CD4-positive, CD25-positive, alpha-beta regulatory T cell (primary cell): ENCODE data around the gene ETS2. TPM values are rescaled to one million over a fixed set of nuclear protein-coding genes. Genes with fewer than 3 reads are reported as not detected.
A peak's percentile ranks its signal among the peaks of the same experiment; 100 is the strongest.

Experiments
- ATAC-seq, 2 donors: fragments of 150-1000 bp; cut with Tn5 transposase; one replicate each; pipeline ENCODE4 v1.10.0; 2021; ENCODE audit warnings: low read depth in 2 of 2, moderate number of reproducible peaks in 2 of 2, moderate library complexity in 1 of 2
- DNase-seq, 3 donors: peaks; one replicate each; pipeline versions ENCODE4 v3.0.0 to v3.0.0-alpha.2; 2012 to 2022; ENCODE audit warnings: mixed read lengths in 1 of 3
- H3K27ac ChIP-seq: one replicate; pipeline ENCODE4 v1.7.0; 2013; ENCODE audit warnings: mild to moderate bottlenecking, low read length; ENCODE audit not compliant: insufficient read depth, poor library complexity, severe bottlenecking
- H3K27me3 ChIP-seq: one replicate; pipeline ENCODE4 v1.7.0; 2013; ENCODE audit warnings: low read length; ENCODE audit not compliant: control insufficient read depth, insufficient read depth
- H3K36me3 ChIP-seq: one replicate; pipeline ENCODE4 v1.7.0; 2013; ENCODE audit warnings: mild to moderate bottlenecking, low read length, moderate library complexity; ENCODE audit not compliant: control insufficient read depth, insufficient read depth
- H3K4me1 ChIP-seq: 2 replicates; pipeline ENCODE4 v1.7.0; 2013; ENCODE audit warnings: mild to moderate bottlenecking, low read length; ENCODE audit not compliant: insufficient read depth, control insufficient read depth, poor library complexity, severe bottlenecking
- H3K4me3 ChIP-seq: one replicate; pipeline ENCODE4 v1.7.0; 2013; ENCODE audit warnings: low read depth, mild to moderate bottlenecking, low read length, moderate library complexity
- H3K9me3 ChIP-seq, 2 experiments: 1 replicate in 1 of 2; 2 replicates in 1 of 2; pipeline ENCODE4 v1.7.0; 2013; ENCODE audit warnings: low read length in 2 of 2, mild to moderate bottlenecking in 1 of 2, moderate library complexity in 1 of 2; ENCODE audit not compliant: control insufficient read depth in 2 of 2
- H3K27ac Mint-ChIP-seq, 3 donors: one replicate each; pipeline ENCODE4 v1.8.0; 2020 to 2022; ENCODE audit warnings: mild to moderate bottlenecking in 3 of 3, mixed read lengths in 3 of 3, moderate library complexity in 2 of 3
- H3K27me3 Mint-ChIP-seq: one replicate; pipeline ENCODE4 v1.8.0; 2022; ENCODE audit warnings: mild to moderate bottlenecking, mixed read lengths
- H3K36me3 Mint-ChIP-seq: one replicate; pipeline ENCODE4 v1.8.0; 2020; ENCODE audit warnings: mixed read lengths
- H3K4me1 Mint-ChIP-seq, 4 donors: one replicate each; pipeline ENCODE4 v1.8.0; 2020 to 2022; ENCODE audit warnings: mixed read lengths in 4 of 4, mild to moderate bottlenecking in 1 of 4
- H3K4me3 Mint-ChIP-seq, 4 donors: one replicate each; pipeline ENCODE4 v1.8.0; 2020 to 2022; ENCODE audit warnings: mild to moderate bottlenecking in 4 of 4, mixed read lengths in 4 of 4, moderate library complexity in 3 of 4
- H3K9me3 Mint-ChIP-seq, 7 donors: one replicate each; pipeline ENCODE4 v1.8.0; 2020 to 2022; ENCODE audit warnings: mixed read lengths in 7 of 7, mild to moderate bottlenecking in 3 of 7, moderate library complexity in 2 of 7
- polyA plus RNA-seq, 4 donors: library from polyadenylated mRNA; unstranded; fragments of 300-500 nt; fragmentation: Illumina TruSeq; gene quantifications; one replicate each; pipeline ENCODE4 v1.2.3, GENCODE V29; 2021
- total RNA-seq: library from RNA; stranded (reverse); gene quantifications from one replicate; pipeline ENCODE4 v1.2.3, GENCODE V29; 2022

The ETS2 gene
- total and polyA plus RNA-seq, 5 donors from 2014 or later = 2.6 to 12.3 (median 5.1) TPM

- no peak overlapping the region for H3K27ac ChIP-seq
- H3K4me3 ChIP-seq = no peak overlapping the region
- no peak for ATAC-seq
- H3K27me3 ChIP-seq = no peaks in the 10 kb centered on the region
- H3K9me3 ChIP-seq = no peaks in the 10 kb centered on the region
- H3K36me3 Mint-ChIP-seq = no peaks in the 10 kb centered on the region
- no peaks in the 10 kb centered on the region for H3K4me1 ChIP-seq
- peaks cover 0 to 2% (median under 1%) of the 10 kb centered on the region in 4 donors for H3K4me1 Mint-ChIP-seq
- no peak for DNase-seq
- H3K36me3 ChIP-seq = no peaks in the 10 kb centered on the region
- H3K9me3 Mint-ChIP-seq = peaks cover 0 to 2% (median 0%) of the 10 kb centered on the region in 7 donors
- H3K27ac Mint-ChIP-seq = peak overlapping the region in 1 of 3 donors; percentile 76
- H3K4me3 Mint-ChIP-seq = no peak overlapping the region
- no peaks in the 10 kb centered on the region for H3K27me3 Mint-ChIP-seq
Observed at GRCh38 chr21:38790961-38791360, 14.8 kb upstream of the ETS2 start.

DNA sequence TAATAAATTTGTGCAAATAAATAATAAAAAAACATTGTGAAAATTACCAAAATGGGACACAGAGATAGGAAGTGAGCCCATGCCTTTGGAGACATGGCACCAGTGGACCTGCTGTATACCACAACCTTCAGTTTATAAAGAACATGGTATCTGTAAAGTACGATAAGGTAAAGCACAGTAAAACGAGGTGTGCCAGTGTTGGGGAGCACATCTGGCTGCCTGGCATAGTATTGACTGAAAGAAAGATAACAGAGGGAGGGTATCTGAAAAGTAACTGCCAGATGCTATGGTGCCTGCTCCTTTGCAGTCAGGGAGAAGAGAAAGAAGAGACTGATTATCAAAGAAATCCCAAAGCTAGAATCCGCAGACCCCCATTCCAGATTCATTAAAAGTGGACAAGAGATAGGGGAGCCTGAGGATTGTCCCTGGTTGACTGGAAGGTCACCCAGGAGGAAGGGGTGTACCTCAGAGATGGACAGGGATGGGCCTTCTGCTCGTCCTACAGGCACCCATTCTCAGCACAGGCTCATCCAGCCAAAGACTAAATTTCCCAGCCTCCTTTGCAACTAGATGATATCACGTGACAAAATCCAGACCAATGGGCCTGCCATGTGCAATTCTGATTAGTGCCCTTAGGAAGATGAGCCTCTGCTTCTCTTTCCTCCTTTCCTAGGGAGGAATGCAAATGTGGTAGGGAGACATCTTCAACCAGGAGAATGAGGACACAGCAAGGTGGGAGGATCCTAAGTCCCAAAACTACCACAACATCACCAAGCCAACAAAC, 12.9 kb upstream of the ETS2 start:
- Histone ChIP-seq H3K27ac (no peak overlapping the region), H3K4me1 (no peaks in the 10 kb centered on the region), H3K36me3 (no peaks in the 10 kb centered on the region), H3K4me3 (no peak overlapping the region), H3K9me3 (no peaks in the 10 kb centered on the region), H3K27me3 (no peaks in the 10 kb centered on the region)
- no peaks in the 10 kb centered on the region for H3K36me3 Mint-ChIP-seq
- H3K27me3 Mint-ChIP-seq = no peaks in the 10 kb centered on the region
- DNase-seq (no peak), ATAC-seq (no peak)
- no peak overlapping the region for H3K27ac Mint-ChIP-seq
- peaks cover 0 to 2% (median under 1%) of the 10 kb centered on the region in 4 donors for H3K4me1 Mint-ChIP-seq
- peaks cover 0 to 2% (median 0%) of the 10 kb centered on the region in 7 donors for H3K9me3 Mint-ChIP-seq
- H3K4me3 Mint-ChIP-seq = peak overlapping the region in 1 of 4 donors; percentile 5

DNA sequence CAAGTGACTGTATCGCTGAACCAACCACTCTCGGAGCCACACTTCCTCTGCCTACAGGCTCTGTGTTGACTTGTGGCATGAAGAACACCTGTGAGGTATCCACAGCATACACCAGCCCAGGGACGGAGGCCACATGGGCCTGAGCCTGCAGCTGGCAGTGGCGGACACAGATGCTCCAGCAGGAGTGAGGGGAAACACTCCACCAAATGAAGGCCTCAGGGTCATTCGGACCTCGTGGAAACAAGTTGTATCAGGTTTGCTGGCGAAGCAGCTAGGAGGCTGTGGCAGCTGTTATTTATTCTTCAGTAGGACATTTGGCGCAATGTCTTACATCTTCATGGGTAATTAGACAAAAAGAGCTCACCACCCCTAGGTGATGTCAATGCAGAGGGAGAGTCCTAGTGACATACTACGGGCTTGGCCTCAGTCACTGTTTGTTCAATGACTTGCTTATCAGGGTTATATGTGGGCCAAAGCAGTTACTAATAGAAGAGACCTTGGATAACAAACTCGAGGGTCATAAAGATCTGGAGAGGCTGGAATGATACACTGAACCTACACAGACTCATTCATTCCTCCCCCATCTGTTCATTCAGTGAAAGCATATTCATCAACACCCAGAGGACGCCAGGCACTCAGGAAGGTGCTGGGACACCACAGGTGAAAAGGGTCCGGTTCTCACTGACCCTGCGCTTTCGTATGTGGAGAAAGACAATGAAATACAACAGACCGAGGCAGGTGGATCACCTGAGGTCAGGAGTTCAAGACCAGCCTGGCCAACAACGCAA, 11.6 kb upstream of the ETS2 start:
- Mint-ChIP-seq H3K4me1 (peaks cover 0 to 2% (median under 1%) of the 10 kb centered on the region in 4 donors), H3K4me3 (no peak overlapping the region)

GRCh38 chr21:38794978-38795377, 10.8 kb upstream of the ETS2 start:
- Histone ChIP-seq H3K36me3 (no peaks in the 10 kb centered on the region), H3K4me1 (no peaks in the 10 kb centered on the region), H3K9me3 (no peaks in the 10 kb centered on the region), H3K27ac (no peak overlapping the region), H3K4me3 (no peak overlapping the region), H3K27me3 (no peaks in the 10 kb centered on the region)
- Mint-ChIP-seq H3K36me3 (no peaks in the 10 kb centered on the region), H3K27me3 (no peaks in the 10 kb centered on the region), H3K4me3 (peak overlapping the region in 1 of 4 donors; percentile 37), H3K9me3 (no peaks in the 10 kb centered on the region), H3K27ac (no peak overlapping the region), H3K4me1 (peaks cover 0 to 2% (median under 1%) of the 10 kb centered on the region in 4 donors)
- ATAC-seq (no peak), DNase-seq (no peak)

More for the DNA sequence above, 11.6 kb upstream of the ETS2 start:
- H3K27me3 Mint-ChIP-seq = no peaks in the 10 kb centered on the region
- no peak overlapping the region for H3K4me3 ChIP-seq
- no peak for DNase-seq
- no peaks in the 10 kb centered on the region for H3K4me1 ChIP-seq
- no peaks in the 10 kb centered on the region for H3K9me3 ChIP-seq
- H3K36me3 Mint-ChIP-seq = no peaks in the 10 kb centered on the region
- H3K36me3 ChIP-seq = no peaks in the 10 kb centered on the region
- peaks cover 0 to under 1% (median 0%) of the 10 kb centered on the region in 7 donors for H3K9me3 Mint-ChIP-seq
- no peak overlapping the region for H3K27ac ChIP-seq
- H3K27ac Mint-ChIP-seq = no peak overlapping the region
- ATAC-seq = no peak
- no peaks in the 10 kb centered on the region for H3K27me3 ChIP-seq

DNA sequence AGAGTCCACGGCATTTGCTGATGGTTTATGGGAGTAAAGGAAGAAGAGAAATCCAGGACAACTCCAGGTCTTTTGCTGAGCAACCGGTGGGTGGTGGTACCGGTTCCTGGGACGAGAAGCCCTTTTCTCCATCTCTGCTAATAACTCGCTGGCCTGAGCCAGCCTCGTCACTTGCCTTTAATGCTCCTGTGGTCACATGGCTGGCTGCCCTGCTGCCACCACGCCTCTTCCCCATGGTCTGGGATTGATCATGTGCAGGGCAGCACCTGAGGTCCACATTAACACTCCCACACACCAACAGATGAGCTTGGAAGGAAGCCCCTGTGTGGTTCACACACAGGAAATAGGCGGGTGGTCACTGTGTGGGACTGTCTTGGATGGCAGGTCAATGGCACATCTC, 10.3 kb upstream of the ETS2 start:
- Mint-ChIP-seq H3K4me1 (peaks cover 0 to 2% (median under 1%) of the 10 kb centered on the region in 4 donors), H3K36me3 (no peaks in the 10 kb centered on the region)

GRCh38 chr21:38796424-38796823, 9.3 kb upstream of the ETS2 start:
- H3K4me3 ChIP-seq = no peak overlapping the region
- H3K9me3 Mint-ChIP-seq = peaks cover 0 to 2% (median 0%) of the 10 kb centered on the region in 7 donors
- H3K4me3 Mint-ChIP-seq = no peak overlapping the region
- H3K9me3 ChIP-seq = no peaks in the 10 kb centered on the region
- no peaks in the 10 kb centered on the region for H3K27me3 Mint-ChIP-seq
- H3K36me3 Mint-ChIP-seq = no peaks in the 10 kb centered on the region
- no peak overlapping the region for H3K27ac ChIP-seq
- no peaks in the 10 kb centered on the region for H3K36me3 ChIP-seq
- H3K27ac Mint-ChIP-seq = no peak overlapping the region
- no peaks in the 10 kb centered on the region for H3K4me1 Mint-ChIP-seq
- no peaks in the 10 kb centered on the region for H3K4me1 ChIP-seq
- DNase-seq (no peak), ATAC-seq (no peak)
- no peaks in the 10 kb centered on the region for H3K27me3 ChIP-seq

More for the DNA sequence above, 10.3 kb upstream of the ETS2 start:
- Mint-ChIP-seq H3K27ac (no peak overlapping the region), H3K9me3 (no peaks in the 10 kb centered on the region), H3K4me3 (peak overlapping the region in 1 of 4 donors; percentile 37), H3K27me3 (no peaks in the 10 kb centered on the region)
- Histone ChIP-seq H3K27ac (no peak overlapping the region), H3K36me3 (no peaks in the 10 kb centered on the region), H3K27me3 (no peaks in the 10 kb centered on the region), H3K9me3 (no peaks in the 10 kb centered on the region), H3K4me3 (no peak overlapping the region), H3K4me1 (no peaks in the 10 kb centered on the region)
- ATAC-seq (no peak), DNase-seq (no peak)

- Mint-ChIP-seq H3K27ac (no peak overlapping the region), H3K27me3 (no peaks in the 10 kb centered on the region), H3K9me3 (peaks cover 0 to 2% (median 0%) of the 10 kb centered on the region in 7 donors), H3K4me3 (no peak overlapping the region), H3K36me3 (no peaks in the 10 kb centered on the region), H3K4me1 (no peaks in the 10 kb centered on the region)
- Histone ChIP-seq H3K27me3 (no peaks in the 10 kb centered on the region), H3K27ac (no peak overlapping the region), H3K36me3 (no peaks in the 10 kb centered on the region), H3K4me1 (no peaks in the 10 kb centered on the region), H3K4me3 (no peak overlapping the region), H3K9me3 (no peaks in the 10 kb centered on the region)
- DNase-seq (no peak), ATAC-seq (no peak)
Observed at GRCh38 chr21:38797470-38797869, 8.3 kb upstream of the ETS2 start.
